ENCODE results near the gene LBH.

Gene LBH

GRCh38 chr2:30235859-30236535 is 4.7 kb downstream of the LBH start:
- no peak for DNase-seq

GRCh38 chr2:30236591-30237238 is 5.4 kb downstream of the LBH start:
- no peak for DNase-seq

GRCh38 chr2:30237239-30237965 is 6.1 kb downstream of the LBH start:
- DNase-seq: no peak

- no peak for DNase-seq
Observed at GRCh38 chr2:30237966-30238800, 6.8 kb downstream of the LBH start.

- peak in 1 of 2 experiments; percentile 41 for DNase-seq
Observed at GRCh38 chr2:30239308-30239985, 8.1 kb downstream of the LBH start.

GRCh38 chr2:30239986-30240752 is 8.8 kb downstream of the LBH start:
- no peak for DNase-seq

- no peak for DNase-seq
Observed at GRCh38 chr2:30243231-30243630, 11.9 kb downstream of the LBH start.

GRCh38 chr2:30245364-30245763 is 14.0 kb downstream of the LBH start:
- DNase-seq: no peak

- DNase-seq: no peak
Observed at GRCh38 chr2:30248791-30249190, 17.5 kb downstream of the LBH start.

- no peak for DNase-seq
Observed at GRCh38 chr2:30249354-30249753, 18.0 kb downstream of the LBH start.

- DNase-seq: no peak
Observed at GRCh38 chr2:30250421-30250820, 19.1 kb downstream of the LBH start.

GRCh38 chr2:30252723-30253701 is 21.7 kb downstream of the LBH start:
- DNase-seq: peak in 1 of 2 experiments; percentile 15

GRCh38 chr2:30253873-30254684 is 22.7 kb downstream of the LBH start:
- DNase-seq: no peak

- no peak for DNase-seq
Observed at GRCh38 chr2:30254685-30255001, 23.3 kb downstream of the LBH start.

- no peak for DNase-seq
Observed at GRCh38 chr2:30255026-30255425, 23.7 kb downstream of the LBH start.

- no peak for DNase-seq
Observed at GRCh38 chr2:30255466-30256408, 24.4 kb downstream of the LBH start.

- DNase-seq: no peak
Observed at GRCh38 chr2:30257266-30258214, 26.2 kb downstream of the LBH start.
